GM12872 (cell line): ENCODE results near the gene CRB1.

Source experiments
- CTCF ChIP-seq: IDR thresholded peaks from 3 replicates; pipeline ENCODE4 v1.5.1; 2011; ENCODE audit warnings: low read depth, mild to moderate bottlenecking, low read length, moderate library complexity; ENCODE audit not compliant: insufficient read depth

The CRB1 gene

GRCh38 chr1:197391303-197392226 lies 123.5 kb downstream of the CRB1 start:
- no peak for TF ChIP-seq CTCF

GRCh38 chr1:197392541-197392940 lies 124.5 kb downstream of the CRB1 start:
- TF ChIP-seq CTCF, result no peak

GRCh38 chr1:197393105-197393504 lies 125.1 kb downstream of the CRB1 start:
- TF ChIP-seq CTCF, result no peak

GRCh38 chr1:197393772-197394171 lies 125.7 kb downstream of the CRB1 start:
- no peak for TF ChIP-seq CTCF

GRCh38 chr1:197394831-197395608 lies 127.0 kb downstream of the CRB1 start:
- no peak for TF ChIP-seq CTCF

GRCh38 chr1:197397895-197398294 lies 129.8 kb downstream of the CRB1 start:
- no peak for TF ChIP-seq CTCF

GRCh38 chr1:197399755-197400521 lies 131.9 kb downstream of the CRB1 start:
- peak; percentile 62 for TF ChIP-seq CTCF
